ENCODE data around the gene NME3. TPM values are rescaled to one million over a fixed set of nuclear protein-coding genes. Genes with fewer than 3 reads are reported as not detected.

Gene NME3
- total RNA-seq, 1 donor from 2014 or later, result 38.3 TPM

DNA sequence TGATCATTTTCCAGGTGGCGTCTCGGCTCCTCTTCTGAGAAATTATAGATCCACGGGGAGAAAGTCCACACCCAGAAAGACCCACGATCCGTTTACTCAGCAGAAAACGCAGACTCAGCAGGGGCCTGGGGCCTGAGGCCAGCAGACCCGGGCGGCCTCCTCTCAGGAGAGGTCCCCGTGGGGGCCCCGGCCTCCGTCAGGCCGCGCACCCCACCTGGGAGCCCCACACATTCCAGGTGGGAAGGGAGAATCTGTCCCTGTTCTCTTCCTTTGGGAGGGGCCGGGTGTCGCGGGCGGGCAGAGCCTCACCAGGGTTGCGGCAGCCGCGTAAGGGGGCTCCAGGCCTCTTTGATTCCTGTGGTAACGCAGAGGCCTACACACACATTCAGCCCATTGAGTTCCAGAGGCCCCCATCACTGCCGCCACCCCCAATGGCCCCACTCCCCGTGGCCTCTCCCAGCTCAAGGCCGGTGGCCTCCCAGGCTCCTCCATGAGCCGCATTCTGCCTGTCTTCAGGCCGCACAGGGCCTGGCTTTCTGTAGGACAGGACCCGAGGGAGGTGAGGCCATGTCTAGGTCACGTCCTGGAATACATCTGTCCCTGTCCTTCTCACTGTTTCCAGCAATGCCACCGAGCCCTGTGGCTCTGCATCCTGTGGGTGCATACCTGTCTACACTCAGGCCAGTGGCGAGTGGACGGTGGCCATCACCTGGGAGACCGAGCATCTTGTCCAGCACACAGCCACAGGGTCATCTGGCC is 23.7 kb upstream of the NME3 start:
- intact Hi-C loops (cut with micrococcal nuclease), result no loop called here
- ATAC-seq (no peak), DNase-seq (no peak)

DNA sequence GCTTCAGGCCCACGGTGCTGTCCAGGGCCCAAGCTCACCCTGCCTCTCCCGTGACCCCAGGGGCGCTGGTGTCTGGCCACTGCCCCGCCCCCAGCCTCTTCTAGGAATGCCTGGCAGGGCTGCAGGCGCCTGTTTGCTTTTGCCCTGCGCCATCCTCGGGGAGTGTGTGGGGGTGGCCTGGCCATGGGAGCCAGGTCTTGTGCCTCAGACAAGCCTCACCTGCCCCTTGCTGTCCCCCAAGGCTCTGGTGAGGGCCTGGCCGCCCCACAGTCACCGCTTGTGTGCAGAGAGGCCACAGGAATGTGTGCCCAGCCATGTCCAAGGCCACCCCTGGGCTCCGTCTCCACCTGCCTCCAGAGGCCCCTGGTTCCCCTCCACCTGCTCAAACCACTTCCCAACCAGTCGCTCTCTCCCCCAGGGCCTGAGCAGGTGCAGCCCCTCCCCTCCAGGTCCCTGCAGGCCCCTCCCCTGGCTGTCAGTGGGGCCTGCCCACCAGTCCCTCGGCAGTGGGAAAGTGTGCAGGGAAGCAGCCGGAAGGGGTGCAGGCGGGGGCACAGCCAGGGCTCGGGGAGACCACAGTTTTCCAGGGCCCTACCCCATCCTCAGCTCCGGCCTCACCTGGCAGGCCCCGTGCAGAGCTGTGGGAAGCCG is 23.0 kb upstream of the NME3 start:
- intact Hi-C loops (cut with micrococcal nuclease), result no loop called here
- ATAC-seq, result no peak
- DNase-seq, result no peak

DNA sequence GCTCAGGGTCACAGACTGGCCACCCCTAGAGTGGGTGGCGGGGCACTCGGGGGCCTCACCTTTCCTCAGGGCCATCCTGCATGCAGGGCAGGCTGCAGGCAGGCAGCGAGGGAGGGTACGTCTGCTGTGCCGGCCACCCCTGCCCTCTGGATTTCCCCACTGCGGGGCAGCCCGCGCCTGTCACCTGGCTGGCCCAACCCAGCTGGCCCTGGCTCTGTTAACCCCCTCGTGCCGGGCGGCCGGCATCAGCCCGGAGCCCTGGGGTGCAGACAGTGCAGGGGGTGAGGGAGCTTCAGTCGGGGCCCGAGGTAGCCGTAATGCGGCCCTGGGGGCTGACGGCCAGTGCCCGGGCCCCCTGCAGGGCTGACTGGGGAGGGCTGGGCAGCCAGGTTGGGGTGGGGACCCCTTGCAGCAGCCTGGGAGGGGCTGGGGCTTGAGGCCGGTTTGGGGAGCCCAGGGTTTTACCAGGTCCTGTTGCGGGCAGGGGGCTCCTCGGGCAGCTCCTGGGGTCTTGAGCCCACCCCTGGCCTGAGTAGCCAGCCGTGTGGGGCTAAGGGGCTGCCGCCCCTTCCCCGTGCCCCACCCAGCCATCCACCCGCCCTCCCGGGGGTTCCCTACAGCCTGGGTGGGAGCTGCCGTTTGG is 22.4 kb upstream of the NME3 start, which contains the start of gene IGFALS:
TSS of gene IGFALS (minus strand) at position 128 of the 643 bp plus-strand sequence. CDS start at position 75, 53 bp downstream.
- intact Hi-C loops (cut with micrococcal nuclease), result no loop called here
- DNase-seq (peak; percentile 17), ATAC-seq (no peak)

DNA sequence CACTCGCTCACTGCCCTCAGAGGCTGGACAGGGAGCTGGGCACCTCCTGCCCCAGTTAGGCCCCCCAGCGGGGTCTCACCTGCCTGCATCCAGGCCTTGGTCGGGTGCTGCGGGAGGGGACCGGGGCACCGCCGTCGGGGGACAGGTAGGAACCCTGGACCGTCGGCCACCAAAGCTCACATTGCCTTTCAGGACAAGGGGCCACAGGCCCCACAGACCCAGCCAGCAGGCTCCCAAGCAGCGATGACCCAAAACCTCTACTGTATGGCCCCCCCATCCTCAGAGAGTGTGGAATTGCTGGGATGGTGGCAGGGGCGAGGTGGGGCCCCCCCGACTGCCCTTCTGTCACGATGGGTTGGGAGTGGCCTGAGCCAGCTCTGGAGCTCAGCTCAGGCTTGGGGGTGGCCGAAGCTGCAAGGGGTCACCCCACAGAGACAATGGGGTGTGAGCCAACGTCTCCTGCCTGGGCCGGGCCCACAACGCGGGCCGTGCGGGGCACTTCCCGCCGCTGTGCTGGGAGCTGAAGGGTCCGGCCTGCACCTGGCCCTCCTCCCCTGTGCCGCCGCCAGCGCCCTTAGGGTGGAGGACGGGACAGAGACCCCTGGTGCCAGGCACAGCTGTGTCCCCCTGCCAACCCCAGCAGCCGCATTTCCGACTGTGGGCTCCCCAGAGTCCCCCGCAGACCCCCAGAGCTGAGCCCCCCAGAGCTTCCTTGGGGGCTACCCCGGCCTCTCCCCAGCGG is 21.7 kb upstream of the NME3 start:
- ATAC-seq (no peak), DNase-seq (peak; percentile 20)
- intact Hi-C loops (cut with micrococcal nuclease), result no loop called here

DNA sequence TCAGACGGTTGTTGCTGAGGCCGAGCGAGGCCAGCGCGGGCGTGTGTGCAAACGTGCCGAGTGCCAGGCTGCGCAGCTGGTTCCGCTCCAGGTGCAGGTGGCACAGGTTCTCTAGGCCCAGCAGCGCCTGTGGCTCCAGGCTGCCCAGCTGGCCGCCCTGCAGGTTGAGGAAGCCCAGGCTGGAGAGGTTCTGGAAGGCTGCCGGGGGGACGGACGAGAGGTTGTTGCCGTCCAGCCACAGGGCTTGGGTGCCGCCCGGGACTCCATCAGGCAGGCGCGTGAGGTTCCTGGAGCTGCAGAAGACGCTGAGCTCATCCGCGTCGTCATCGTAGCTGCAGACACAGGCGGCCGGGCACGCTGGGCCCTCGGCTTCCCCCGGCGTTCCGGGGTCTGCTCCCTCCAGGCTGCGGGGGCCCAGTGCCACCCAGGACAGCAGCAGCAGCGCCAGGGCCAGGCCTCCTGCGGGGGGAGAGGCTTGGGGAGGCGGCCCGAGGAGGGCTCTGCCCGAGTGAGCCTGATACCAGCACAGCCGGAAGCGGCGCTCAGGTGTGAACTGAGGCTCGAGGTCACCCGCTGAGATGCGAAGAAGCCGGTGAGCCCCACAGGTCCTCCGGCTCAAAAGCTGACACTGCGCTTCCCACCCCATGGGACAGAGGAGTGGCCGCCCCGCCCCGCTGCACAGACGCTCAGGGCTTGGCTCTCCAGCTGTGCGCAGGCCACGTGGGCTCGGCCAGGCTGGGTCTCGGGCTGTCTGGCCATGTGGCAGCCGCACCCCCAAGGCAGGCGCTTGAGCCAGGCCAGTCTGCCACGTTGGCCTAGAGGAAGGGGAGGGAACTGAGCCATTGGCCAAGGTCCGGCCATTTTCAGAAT is 20.8 kb upstream of the NME3 start:
- DNase-seq, result no peak
- intact Hi-C loops (cut with micrococcal nuclease), result no loop called here
- no peak for ATAC-seq

DNA sequence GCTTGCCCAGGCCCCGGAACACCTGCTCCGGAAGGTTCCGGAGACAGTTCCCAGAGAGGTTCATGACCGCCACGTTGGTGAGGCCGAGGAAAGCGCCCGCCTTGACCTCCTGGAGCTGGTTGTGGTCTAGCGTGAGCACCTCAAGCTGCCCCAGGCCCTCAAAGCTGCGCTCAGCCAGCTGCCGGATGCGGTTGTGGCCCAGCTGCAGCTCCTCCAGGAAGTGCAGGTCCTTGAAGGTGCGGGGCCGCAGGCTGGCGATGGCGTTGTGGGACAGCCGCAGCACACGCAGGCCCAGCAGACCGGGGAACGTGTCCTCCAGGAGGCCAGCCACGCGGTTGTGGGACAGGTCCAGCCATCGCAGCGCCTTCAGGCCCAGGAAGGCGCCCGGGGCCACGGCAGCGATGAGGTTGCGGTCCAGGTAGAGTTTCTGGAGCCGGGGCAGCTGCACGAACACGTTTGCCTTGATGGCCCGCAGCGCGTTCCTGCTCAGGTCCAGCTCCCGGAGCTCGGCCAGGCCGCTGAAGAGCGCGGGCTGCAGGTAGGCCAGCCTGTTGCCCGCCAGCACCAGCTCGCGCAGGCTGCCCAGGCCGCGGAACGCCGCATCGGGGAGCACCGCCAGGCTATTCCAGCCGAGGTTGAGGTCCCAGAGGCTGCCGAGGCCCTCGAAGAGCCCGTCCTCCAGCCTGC is 20.1 kb upstream of the NME3 start:
- intact Hi-C loops (cut with micrococcal nuclease), result no loop called here
- ATAC-seq (no peak), DNase-seq (no peak)

DNA sequence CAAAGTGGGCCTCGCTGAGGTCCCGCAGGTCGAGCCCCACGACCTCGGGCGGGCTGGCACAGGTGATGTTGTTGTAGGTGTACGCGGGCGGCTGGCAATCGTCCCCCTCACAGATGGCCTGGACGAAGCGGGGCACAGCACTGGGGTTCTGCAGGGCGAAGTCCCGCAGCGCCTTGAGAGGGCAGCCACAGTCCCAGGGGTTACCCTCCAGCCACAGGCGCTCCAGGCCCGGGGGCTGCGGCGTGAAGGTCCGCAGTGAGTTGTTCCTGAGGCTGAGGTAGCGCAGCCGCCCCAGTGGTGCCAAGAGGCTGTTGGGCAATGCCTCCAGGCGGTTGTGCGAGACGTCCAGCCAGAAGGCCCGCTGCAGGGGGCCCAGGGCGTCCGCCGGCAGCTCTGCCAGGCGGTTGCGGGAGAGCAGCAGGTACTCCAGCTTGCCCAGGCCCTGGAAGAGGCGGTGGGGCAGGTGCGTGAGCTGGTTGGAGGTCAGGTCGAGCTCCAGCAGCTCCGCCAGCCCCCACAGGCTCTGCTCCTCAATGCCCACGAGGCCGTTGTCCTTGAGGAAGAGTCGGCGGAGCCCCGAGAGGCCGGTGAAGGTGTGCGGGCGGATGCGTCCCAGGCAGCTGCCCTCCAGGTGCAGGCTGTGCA is 19.4 kb upstream of the NME3 start:
- intact Hi-C loops (cut with micrococcal nuclease), result no loop called here
- no peak for DNase-seq
- ATAC-seq, result no peak

DNA sequence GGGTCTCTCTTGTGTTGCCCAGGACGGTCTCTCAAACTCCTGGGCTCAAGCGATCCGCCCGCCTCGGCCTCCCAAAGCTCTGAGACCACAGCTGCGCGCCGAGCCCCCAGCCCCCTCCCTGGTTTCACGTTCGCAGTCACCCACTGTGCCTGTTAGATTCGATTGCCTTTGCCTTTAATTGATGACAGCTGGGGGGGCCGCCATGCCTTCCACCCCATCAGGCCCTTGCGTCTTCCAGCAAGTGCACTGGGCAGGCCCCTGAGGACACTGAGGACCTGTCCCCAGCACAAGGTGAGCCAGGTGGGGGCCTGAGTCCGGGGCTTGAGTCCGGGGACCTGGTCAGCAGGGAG is 18.9 kb upstream of the NME3 start:
- ATAC-seq (no peak), DNase-seq (no peak)
- intact Hi-C loops (cut with micrococcal nuclease), result no loop called here

DNA sequence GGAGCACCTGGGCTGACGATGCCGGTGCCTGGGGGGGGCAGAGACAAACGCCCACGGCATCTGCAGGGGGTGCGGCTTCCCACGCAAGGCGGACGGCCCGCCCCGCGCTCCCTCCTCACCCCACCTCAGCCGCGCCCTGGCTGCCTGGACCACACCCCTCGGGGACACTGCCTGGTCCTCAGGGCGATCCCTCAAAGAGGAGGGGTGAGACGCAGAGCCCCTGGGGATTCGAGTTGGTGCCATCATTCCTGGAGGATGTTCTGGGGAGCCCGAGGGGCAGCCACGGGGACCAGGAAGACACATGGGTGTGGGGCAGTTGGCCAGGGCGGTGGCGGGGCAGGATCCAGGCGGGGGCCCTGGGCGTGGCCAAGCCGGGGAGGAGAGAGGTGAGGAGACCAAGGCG is 18.3 kb upstream of the NME3 start:
- DNase-seq, result peak; percentile 27
- intact Hi-C loops (cut with micrococcal nuclease), result no loop called here
- ATAC-seq, result no peak

DNA sequence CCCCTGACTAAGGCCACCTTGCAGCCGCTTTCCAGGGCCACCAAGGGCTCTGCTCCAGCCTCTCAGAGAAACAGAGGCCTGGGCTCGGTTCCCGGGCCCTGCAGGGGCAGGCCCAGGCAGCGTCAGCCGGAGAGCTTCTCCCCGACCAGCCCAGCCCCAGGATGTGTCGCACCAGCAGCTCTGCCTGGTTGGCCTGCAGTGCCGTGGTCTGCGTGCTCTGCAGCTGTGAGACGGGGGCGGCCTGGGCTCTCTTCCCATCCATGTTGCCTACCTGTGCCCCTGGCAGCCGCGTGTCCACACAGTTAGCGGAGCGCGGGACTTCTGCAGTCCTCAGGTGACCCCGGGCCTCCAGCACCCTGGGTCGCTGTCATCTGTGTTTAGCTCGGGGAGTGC is 17.4 kb upstream of the NME3 start:
- ATAC-seq, result no peak
- intact Hi-C loops (cut with micrococcal nuclease), result no loop called here
- peak; percentile 26 for DNase-seq

DNA sequence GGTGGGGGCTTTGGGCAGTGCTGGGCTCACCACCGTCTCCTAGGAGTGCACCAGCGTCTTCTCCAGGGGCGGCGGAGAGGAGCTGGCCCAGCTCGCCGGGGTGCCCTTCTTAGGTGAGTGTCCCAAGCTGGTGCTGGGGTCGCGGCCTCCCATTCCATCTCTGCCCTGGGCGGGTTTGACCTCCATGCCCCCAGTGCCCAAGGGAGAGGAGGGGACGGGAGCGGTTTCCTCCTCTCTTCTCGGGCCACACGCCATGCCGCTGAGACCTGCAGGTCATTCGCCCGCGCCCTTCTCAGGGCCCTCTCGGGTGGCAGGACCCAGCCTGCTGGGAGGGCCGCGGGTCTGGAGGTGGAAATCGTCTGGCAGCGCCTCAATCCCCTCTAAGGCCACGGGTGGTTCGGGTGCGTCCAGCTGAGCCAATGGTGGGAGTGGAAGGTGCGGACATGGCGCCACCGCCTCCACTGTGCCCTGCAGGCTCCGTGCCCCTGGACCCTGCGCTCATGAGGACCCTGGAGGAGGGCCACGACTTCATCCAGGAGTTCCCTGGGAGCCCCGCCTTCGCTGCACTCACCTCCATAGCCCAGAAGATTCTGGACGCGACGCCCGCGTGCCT is 16.9 kb upstream of the NME3 start:
- ATAC-seq, result no peak
- intact Hi-C loops (cut with micrococcal nuclease), result no loop called here
- DNase-seq, result peak; percentile 31

DNA sequence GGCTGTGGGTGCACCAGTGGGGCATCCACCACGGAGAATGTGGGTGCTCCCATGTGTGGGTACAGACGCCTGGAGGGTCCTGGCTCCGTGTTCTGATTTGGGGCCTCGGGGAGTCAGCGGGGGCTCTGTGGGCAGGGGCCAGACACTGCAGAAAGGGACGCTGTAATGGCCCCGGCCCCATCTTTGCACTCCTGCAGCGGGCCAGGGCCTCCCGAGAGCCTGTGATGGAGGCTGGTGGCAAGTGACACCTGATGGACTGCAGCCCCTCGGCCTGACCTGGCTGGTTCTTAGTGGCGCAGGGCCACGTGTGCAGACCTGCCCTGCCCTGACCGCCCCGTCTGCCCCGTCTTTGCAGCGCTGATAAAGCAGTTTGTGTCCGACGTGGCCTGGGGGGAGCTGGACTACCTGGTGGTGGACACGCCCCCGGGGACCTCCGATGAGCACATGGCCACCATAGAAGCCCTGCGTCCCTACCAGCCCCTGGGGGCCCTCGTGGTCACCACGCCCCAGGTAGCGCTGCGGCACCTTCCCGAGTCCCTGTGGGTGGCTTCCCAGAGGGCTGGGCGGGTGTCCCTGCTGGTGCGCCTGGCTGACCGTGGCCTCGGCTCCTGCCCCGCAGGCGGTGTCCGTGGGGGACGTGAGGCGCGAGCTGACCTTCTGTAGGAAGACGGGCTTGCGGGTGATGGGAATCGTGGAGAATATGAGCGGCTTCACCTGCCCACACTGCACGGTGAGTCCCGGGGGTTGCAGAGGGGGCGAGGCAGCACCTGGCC is 16.2 kb upstream of the NME3 start:
- intact Hi-C loops (cut with micrococcal nuclease), result no loop called here
- peak; percentile 29 for DNase-seq
- ATAC-seq, result no peak

DNA sequence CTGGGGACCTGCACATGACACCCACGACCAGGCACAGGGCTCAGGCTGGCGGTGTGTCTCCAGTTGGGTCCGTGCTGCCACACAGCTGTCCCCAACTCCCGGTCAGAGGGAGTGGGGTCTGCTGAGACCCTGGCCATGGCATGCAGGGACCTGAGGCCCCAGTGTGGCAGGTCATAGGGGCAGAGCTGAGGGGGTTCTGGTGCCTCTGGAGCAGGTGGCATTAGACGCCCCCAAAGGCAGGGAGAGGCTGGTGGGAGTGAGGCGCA is 15.6 kb upstream of the NME3 start:
- intact Hi-C loops (cut with micrococcal nuclease), result no loop called here
- ATAC-seq, result no peak
- peak; percentile 19 for DNase-seq

DNA sequence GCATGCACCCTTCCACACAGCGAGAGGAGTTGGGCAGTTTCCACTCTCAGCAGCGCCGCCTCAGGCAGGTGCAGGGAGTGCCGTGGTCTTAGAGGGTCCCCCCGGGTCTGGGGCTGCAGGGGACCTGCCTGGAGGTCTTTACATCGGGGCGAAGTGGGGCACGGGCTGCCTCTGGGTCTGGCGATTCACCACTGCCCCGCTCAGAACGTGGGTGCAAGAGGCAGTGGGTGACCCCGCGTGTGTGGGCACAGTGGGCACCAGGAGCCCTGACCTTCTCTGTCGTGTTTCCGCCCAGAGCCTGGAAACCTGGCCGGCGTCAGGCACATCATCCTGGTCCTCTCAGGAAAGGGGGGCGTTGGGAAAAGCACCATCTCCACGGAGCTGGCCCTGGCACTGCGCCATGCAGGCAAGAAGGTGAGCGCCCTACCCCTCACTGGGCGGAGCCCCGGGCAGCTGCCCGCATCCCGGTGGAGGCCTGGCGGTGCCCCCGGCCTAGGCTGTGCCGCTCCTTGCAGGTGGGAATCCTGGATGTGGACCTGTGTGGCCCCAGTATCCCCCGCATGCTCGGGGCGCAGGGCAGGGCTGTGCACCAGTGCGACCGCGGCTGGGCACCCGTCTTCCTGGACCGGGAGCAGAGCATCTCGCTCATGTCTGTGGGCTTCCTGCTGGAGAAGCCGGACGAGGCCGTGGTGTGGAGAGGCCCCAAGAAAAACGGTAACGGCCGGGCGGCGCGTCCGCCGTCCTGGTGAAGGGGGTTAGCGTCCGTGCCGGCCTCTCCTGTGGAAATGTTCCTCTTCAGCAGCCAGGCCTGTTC is 15.1 kb upstream of the NME3 start:
- DNase-seq (peak; percentile 29), ATAC-seq (no peak)
- intact Hi-C loops (cut with micrococcal nuclease), result no loop called here

DNA sequence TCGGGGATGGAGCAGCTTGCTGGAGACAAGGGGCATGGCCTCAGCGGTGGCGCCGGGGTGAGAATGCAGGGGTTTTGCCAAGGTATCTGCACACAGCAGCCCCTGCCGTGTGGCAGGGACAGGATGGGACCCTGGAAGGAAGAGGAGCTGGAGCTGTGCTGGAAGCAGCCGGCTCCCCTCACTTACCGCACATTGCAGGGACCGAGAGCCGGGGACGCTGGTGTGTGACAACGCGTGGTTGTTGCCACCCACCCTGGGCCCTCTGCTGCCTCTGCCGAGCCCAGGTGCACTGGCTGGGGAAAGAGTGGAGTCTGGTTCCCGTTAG is 14.5 kb upstream of the NME3 start:
- ATAC-seq (no peak), DNase-seq (peak; percentile 27)
- intact Hi-C loops (cut with micrococcal nuclease), result no loop called here

Measured in left ventricle myocardium superior (tissue), 1 donor.